HG03095 (cell line): Measurements from ENCODE around the gene BCL2.

Experiments
- ATAC-seq: cut with Tn5 transposase; IDR thresholded peaks from one replicate; pipeline ENCODE4 v1.9.1; 2021; ENCODE audit warnings: moderate library complexity; ENCODE audit not compliant: unreplicated experiment

Gene BCL2

DNA sequence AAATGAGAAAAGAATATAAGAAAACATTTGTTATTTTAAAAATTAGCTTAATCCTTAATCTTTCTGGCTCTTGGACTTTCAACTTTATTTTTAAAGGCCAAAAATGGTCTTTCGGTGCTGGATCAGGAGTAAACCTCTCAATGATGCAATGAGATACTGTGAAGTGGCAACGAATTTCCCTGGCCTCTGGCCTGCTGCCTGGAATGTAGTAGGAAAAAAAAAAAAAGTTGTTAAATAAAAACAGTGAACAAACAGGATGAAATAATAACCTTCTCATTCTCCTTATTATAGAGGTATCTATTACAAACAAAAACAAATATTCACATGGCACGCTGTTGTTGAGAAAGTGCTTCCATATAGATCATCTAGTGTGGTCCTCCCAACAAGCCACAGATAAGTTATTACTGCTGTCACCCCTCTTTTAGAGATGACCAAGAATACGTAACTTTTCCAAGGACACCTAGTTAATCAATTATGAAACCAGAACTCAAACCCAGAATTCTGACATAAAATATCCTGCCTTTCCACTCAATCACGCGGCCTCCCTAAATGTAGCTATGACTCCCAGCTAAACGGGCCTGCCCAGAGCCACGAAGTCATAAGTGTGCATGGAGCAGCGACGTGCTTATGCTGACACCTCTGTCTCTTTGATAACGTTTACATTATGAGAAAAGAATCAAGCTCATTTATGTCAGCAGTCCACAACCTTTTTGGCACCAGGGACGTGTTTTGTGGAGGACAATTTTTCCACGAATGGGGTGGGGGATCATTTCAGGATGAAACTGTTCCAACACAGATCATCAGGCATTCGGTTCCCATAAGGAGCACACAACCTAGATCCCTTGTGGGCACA is 170.9 kb downstream of the BCL2 start:
- no peak for ATAC-seq

- no peak for ATAC-seq
Measured at GRCh38 chr18:63147973-63148372, 171.6 kb downstream of the BCL2 start.

- no peak for ATAC-seq
Measured at GRCh38 chr18:63146828-63147409, 172.7 kb downstream of the BCL2 start.

GRCh38 chr18:63145851-63146555 is 173.6 kb downstream of the BCL2 start:
- ATAC-seq, result no peak

DNA sequence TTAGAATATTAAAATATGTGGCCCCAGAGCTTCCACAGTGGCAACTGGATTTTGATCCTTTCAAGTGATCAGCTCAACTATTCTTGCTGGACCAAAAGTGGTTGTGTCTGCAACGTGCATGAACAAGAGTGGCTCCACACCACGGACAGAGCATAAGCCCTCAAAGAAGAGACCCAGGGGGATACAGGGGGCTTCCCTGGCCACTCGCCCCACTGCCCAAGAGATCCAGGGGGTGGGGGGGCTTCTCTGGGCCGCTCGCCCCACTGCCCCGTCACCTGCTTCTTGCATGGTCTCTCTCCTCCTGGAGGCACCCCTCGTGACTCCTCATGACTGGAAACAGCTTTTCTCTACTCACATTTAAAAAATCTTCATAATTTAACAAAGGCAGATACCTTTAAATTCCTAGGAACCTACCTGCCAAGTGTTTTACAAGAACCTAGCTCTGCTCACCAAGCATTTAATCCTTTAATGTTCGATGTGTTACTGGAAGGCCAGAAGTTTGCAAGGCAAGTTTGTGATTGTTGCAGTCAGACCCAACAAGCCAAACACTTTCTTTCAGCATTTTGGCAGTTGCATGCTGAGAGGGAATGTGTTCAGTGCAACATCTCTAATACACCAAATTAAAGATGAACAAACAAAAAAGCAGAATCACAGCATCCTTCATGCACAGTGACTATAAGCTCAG is 174.3 kb downstream of the BCL2 start:
- ATAC-seq, result no peak

GRCh38 chr18:63144748-63145147 is 174.8 kb downstream of the BCL2 start:
- no peak for ATAC-seq

- no peak for ATAC-seq
Measured at GRCh38 chr18:63143330-63143771, 176.2 kb downstream of the BCL2 start.

GRCh38 chr18:63142594-63143225 is 176.9 kb downstream of the BCL2 start:
- ATAC-seq, result peak; percentile 20

GRCh38 chr18:63141778-63142176 is 177.8 kb downstream of the BCL2 start:
- peak; percentile 46 for ATAC-seq

DNA sequence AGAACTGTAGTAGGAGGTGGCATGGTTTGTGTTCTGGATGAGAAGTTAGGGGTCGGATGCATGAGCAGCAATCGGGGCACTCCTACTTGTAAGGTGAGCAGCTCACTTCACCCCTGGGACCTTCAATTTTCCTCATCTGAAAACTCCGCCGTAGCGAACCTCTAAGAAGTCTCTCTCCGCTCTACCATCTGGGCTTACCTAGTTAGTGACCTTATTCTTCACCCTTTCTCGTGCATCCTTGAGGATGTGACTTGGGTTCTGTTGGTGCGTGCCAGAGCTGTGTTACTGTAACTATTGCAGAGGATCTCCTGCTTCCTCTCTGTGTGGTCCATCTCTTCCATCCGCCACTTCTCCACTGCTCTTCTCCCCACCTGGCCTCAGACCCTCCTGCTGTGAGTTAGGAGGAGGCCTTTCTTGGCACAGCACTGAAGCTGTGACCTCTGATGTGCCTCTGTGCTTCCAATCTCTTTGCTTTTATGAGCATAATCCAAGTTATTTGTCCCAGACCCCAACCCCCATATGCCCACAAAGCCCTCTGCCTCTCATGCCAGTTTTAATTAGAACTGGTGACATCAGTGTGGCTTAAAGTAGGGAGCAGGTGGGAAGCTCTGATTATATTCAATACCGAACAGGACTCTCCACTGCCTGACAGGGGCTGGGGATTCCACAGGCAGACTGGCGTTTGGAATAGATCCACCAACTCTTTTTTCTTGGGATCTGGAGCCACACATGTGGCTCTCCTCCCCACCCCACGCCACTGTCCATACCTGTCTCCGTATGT is 178.4 kb downstream of the BCL2 start:
- no peak for ATAC-seq

- no peak for ATAC-seq
Measured at GRCh38 chr18:63140038-63140450, 179.5 kb downstream of the BCL2 start.

DNA sequence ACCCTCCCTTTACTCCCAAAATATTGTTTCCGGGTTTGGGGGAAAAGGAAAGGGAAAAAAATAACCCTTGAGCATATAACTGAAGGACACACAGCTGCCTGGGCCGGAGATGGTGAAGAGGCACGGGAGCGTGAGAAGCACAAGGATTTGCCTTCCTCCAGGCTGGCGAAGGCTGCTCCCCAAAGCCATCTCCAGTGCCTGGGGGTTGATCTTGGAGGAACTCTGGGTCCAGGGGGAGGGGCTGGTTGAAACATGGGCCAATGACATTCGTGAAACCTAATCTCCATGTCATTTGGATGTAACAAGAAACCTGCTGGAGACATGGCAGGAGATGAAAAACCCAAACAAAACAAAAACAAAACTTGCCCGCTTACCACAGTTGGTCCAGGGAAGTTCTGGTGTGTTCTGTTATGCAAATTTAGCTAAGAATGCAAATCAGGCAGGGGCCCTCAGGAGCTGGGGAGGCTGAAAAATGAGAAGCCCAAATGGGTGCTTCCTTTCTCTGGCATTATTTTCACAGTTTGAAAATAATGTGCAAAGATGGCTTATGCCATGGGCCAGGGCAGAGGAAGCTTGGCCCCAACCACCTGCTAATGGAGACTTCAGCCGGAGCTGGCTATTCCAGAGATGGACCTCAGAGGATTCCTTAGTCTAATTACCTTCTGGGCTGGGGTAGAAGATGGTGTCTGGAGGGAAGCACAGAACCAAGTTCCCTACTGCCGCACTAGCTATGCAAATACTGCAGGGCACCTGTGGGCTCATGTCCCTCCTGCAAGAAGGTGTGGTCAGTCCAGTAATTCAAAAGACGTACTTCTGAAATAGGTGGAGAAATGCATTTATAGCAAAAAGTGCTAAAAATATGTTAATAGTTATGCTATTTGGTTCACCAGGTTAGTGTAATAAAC is 180.9 kb downstream of the BCL2 start:
- peak; percentile 46 for ATAC-seq

DNA sequence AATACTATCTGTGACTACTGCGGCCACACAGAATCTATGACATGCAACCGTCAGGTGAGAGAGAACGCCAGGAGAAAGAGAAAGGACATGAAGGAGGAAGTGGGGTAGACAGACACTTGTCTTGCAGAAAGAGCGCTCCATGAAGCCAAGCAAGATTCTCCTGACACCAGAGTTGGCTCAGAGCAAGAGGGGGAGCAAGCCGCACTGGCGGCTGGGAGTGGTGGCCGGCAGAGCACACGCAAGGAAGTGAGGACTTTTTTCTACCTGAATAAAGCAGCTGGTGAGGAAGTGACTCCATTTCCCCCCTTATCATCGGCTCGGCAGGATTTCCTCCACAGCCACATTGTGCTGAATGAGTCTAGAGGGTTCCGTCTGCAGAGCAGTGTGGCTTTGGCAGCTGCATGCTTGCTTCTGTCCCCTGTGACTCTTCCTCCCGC is 181.6 kb downstream of the BCL2 start:
- ATAC-seq, result no peak

GRCh38 chr18:63135101-63135500 is 184.5 kb downstream of the BCL2 start:
- ATAC-seq, result no peak

- ATAC-seq, result no peak
Measured at GRCh38 chr18:63132819-63133200, 186.8 kb downstream of the BCL2 start.

GRCh38 chr18:63131959-63132818 is 187.4 kb downstream of the BCL2 start:
- no peak for ATAC-seq

DNA sequence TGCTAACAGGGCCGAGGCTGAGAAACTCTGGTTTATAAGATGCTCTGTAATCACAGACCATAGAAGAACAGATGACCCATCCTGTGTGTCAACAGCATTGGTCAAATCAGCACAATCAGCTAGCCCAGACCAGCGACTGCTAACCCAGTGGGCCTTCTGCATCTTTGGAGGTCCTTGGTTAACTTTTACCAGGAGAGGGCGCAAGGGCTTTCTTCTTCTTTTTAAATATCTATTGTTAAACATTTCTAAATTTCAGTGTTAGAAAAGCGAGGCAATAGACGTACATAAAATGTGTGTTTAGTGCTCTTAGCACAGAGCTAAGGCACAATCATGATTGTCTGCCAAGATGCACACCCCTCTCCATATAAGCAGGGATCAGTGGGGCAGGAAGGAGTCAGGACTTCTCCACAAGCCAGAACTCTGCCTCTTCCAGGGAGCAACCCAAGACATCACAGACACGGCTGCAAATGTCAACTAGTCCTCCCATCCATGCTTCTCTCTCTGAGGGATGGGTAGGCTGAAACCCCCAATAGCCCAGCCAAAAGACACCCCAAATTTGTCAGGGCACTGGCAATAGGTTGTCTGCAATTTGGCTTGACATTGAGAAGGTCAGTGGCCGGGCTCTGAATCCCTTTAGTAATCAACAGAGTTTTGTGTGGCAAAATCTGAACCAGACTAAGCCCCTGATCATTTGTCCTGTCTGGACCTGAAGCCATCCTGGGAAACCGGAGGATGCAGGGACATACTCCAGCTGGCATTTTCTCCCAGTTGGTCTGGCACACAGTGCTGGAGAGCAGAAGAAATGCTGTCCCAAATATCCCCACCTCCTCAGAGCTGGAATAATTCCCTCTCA is 188.2 kb downstream of the BCL2 start:
- peak; percentile 47 for ATAC-seq
